ENCODE results near the gene LITAF. TPM values are rescaled to one million over a fixed set of nuclear protein-coding genes. Genes with fewer than 3 reads are reported as not detected.

The LITAF gene
- total RNA-seq, 1 experiment from 2014 or later, result 84.2 TPM

DNA sequence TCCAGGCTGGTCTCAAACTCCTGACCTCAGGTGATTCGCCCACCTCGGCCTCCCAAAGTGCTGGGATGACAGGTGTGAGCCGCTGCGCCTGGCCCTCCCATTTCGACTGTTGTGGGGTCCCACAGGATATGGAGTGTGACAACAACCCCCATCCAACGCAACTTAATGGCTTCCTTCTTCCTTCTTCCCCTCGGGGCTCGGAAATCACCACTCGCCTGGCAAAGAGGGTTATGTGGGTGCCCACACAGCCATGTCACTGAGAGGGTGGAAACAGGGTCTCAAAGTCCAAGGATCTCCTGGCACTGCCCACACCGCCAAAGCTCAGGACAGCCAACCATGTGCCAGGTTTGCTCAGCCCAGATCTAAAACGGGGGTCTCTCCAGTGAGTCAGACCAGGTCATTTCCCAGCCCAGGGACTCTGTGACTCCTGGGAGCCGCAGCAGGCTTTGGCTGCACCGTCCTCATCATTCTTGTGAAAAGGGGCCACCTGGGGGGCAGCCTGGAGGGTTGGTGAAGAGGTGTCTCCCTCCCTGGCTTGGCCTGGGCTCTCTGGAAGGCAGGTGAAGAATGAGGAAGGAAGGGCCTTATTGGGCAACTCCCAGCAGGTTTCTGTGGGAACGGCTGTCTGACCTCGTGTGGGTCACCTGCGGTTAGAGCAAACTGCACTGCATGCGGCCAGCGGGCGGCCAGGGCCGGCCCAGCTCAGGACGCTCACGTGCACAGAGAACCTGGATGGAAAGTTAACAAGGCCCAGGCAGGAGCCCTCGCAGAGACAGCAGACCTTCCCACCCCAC is 25.3 kb upstream of the LITAF start:
- CTCF ChIA-PET, result no interaction called here
- TF ChIP-seq CEBPB (IDR thresholded peaks at IDR 0.05; ENCODE audit: low read depth), result peak; percentile 91
- TF ChIP-seq, protein P1, sequence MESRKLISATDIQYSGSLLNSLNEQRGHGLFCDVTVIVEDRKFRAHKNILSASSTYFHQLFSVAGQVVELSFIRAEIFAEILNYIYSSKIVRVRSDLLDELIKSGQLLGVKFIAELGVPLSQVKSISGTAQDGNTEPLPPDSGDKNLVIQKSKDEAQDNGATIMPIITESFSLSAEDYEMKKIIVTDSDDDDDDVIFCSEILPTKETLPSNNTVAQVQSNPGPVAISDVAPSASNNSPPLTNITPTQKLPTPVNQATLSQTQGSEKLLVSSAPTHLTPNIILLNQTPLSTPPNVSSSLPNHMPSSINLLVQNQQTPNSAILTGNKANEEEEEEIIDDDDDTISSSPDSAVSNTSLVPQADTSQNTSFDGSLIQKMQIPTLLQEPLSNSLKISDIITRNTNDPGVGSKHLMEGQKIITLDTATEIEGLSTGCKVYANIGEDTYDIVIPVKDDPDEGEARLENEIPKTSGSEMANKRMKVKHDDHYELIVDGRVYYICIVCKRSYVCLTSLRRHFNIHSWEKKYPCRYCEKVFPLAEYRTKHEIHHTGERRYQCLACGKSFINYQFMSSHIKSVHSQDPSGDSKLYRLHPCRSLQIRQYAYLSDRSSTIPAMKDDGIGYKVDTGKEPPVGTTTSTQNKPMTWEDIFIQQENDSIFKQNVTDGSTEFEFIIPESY (IDR thresholded peaks at IDR 0.05; ENCODE audit: extremely low read depth, insufficient replicate concordance, low read length), result no peak
- TF ChIP-seq, protein P2, sequence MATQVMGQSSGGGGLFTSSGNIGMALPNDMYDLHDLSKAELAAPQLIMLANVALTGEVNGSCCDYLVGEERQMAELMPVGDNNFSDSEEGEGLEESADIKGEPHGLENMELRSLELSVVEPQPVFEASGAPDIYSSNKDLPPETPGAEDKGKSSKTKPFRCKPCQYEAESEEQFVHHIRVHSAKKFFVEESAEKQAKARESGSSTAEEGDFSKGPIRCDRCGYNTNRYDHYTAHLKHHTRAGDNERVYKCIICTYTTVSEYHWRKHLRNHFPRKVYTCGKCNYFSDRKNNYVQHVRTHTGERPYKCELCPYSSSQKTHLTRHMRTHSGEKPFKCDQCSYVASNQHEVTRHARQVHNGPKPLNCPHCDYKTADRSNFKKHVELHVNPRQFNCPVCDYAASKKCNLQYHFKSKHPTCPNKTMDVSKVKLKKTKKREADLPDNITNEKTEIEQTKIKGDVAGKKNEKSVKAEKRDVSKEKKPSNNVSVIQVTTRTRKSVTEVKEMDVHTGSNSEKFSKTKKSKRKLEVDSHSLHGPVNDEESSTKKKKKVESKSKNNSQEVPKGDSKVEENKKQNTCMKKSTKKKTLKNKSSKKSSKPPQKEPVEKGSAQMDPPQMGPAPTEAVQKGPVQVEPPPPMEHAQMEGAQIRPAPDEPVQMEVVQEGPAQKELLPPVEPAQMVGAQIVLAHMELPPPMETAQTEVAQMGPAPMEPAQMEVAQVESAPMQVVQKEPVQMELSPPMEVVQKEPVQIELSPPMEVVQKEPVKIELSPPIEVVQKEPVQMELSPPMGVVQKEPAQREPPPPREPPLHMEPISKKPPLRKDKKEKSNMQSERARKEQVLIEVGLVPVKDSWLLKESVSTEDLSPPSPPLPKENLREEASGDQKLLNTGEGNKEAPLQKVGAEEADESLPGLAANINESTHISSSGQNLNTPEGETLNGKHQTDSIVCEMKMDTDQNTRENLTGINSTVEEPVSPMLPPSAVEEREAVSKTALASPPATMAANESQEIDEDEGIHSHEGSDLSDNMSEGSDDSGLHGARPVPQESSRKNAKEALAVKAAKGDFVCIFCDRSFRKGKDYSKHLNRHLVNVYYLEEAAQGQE (IDR thresholded peaks at IDR 0.05; ENCODE audit: low read depth), result no peak
- TF ChIP-seq EGR1 (IDR thresholded peaks at IDR 0.05; ENCODE audit: low read depth), result no peak
- peak; percentile 72 for TF ChIP-seq SP1 (IDR thresholded peaks at IDR 0.05; ENCODE audit: low read depth)
- no peak for TF ChIP-seq POLR2A (IDR thresholded peaks at IDR 0.05; ENCODE audit: borderline replicate concordance, extremely low read depth, insufficient read depth, insufficient read length)
- 0 out of 2 replicates have a peak, but pooled peaks have one; percentile 14 for TF ChIP-seq ZFX (IDR thresholded peaks at IDR 0.05)
- no peak for TF ChIP-seq YY1 (IDR thresholded peaks at IDR 0.05; ENCODE audit: extremely low read depth, insufficient replicate concordance, low read depth, low read length)
- no peak for TF ChIP-seq ELF1 (IDR thresholded peaks at IDR 0.05; ENCODE audit: borderline replicate concordance, low read depth)
- peak; percentile 67; the same call in 1 of the 2 replicates for TF ChIP-seq CBX3 (IDR thresholded peaks at IDR 0.05; ENCODE audit: low read depth)
- peak; percentile 52; the same call in 1 of the 2 replicates for TF ChIP-seq POLR2AphosphoS5 (IDR thresholded peaks at IDR 0.05; ENCODE audit: low read depth, low read length)
- no peak for TF ChIP-seq FOSL1 (IDR thresholded peaks at IDR 0.05; ENCODE audit: low read depth)
- TF ChIP-seq, protein P3, sequence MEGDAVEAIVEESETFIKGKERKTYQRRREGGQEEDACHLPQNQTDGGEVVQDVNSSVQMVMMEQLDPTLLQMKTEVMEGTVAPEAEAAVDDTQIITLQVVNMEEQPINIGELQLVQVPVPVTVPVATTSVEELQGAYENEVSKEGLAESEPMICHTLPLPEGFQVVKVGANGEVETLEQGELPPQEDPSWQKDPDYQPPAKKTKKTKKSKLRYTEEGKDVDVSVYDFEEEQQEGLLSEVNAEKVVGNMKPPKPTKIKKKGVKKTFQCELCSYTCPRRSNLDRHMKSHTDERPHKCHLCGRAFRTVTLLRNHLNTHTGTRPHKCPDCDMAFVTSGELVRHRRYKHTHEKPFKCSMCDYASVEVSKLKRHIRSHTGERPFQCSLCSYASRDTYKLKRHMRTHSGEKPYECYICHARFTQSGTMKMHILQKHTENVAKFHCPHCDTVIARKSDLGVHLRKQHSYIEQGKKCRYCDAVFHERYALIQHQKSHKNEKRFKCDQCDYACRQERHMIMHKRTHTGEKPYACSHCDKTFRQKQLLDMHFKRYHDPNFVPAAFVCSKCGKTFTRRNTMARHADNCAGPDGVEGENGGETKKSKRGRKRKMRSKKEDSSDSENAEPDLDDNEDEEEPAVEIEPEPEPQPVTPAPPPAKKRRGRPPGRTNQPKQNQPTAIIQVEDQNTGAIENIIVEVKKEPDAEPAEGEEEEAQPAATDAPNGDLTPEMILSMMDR (IDR thresholded peaks at IDR 0.05 in 2 of 3, conservative IDR thresholded peaks at IDR 0.05 in 1 of 3; ENCODE audit: borderline replicate concordance in 1 of 3, insufficient read depth in 1 of 3, low read depth in 2 of 3, low read length in 2 of 3), result no peak
- TF ChIP-seq SRF (IDR thresholded peaks at IDR 0.05; ENCODE audit: low read depth), result peak; percentile 79
- TF ChIP-seq JUND (IDR thresholded peaks at IDR 0.05), result no peak
- TF ChIP-seq, protein P4, sequence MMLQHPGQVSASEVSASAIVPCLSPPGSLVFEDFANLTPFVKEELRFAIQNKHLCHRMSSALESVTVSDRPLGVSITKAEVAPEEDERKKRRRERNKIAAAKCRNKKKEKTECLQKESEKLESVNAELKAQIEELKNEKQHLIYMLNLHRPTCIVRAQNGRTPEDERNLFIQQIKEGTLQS (IDR thresholded peaks at IDR 0.05), result no peak
- no peak for TF ChIP-seq EZH2phosphoT487 (IDR thresholded peaks at IDR 0.05; ENCODE audit: borderline replicate concordance)
- TF ChIP-seq, protein P5, sequence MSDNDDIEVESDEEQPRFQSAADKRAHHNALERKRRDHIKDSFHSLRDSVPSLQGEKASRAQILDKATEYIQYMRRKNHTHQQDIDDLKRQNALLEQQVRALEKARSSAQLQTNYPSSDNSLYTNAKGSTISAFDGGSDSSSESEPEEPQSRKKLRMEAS (IDR thresholded peaks at IDR 0.05), result peak; percentile 96
- TF ChIP-seq EZH2 (IDR thresholded peaks at IDR 0.05), result no peak

More for the DNA sequence above, 25.3 kb upstream of the LITAF start:
- Histone ChIP-seq H3K9me3 (ENCODE audit: control insufficient read depth in 1 of 2, insufficient read depth in 1 of 2, low read depth in 1 of 2, low read length in 2 of 2) (no peaks in the 10 kb centered on the region), H3K9me2 (ENCODE audit: insufficient read depth) (no peaks in the 10 kb centered on the region), H3K4me3 (replicated peaks in 1 of 2; ENCODE audit: low read depth in 1 of 2, low read length in 2 of 2) (no peak overlapping the region), H2AFZ (ENCODE audit: low read depth, low read length, poor library complexity, severe bottlenecking) (peak overlapping the region; percentile 82), H3K27ac (ENCODE audit: low read depth, low read length) (peak overlapping the region; percentile 20; the same call in 1 of the 2 replicates), H3K36me3 (ENCODE audit: control insufficient read depth in 1 of 2, insufficient read depth in 2 of 2, low read length in 2 of 2) (no peaks in the 10 kb centered on the region), H3K4me1 (ENCODE audit: control insufficient read depth in 1 of 2, insufficient read depth in 2 of 2, low read length in 2 of 2) (peaks cover 23 to 49% of the 10 kb centered on the region in 2 experiments), H4K20me1 (ENCODE audit: insufficient read depth) (no peaks in the 10 kb centered on the region), H3K27me3 (ENCODE audit: insufficient read depth, low read length) (no peaks in the 10 kb centered on the region), H3K9ac (ENCODE audit: low read length) (peak overlapping the region; percentile 38), H3K79me2 (ENCODE audit: insufficient read depth, low read length) (no peaks in the 10 kb centered on the region), H3K4me2 (ENCODE audit: low read length) (peak overlapping the region; percentile 61)
- POLR2A ChIA-PET, result no interaction called here
- RAD21 ChIA-PET (ENCODE audit: low non-redundant PET in 1 of 2, low total read pairs in 2 of 2, uncharacterized antibody in 2 of 2, unreplicated experiment in 2 of 2), result no interaction called here
- BruUV-seq (replicated peaks), result no TSS peak
- DNase-seq (ENCODE audit: low read depth, low spot score), result peak; percentile 61
- ATAC-seq, result peak; percentile 76
- intact Hi-C loops (cut with micrococcal nuclease), result no loop called here

Data from HCT116 (cell line).